ENCODE data around the gene OR5M8. TPM values are rescaled to one million over a fixed set of nuclear protein-coding genes. Genes with fewer than 3 reads are reported as not detected.

Gene OR5M8
- not detected for total RNA-seq
- polyA plus RNA-seq (ENCODE audit: insufficient read length in 2 of 2) = not detected
- long read RNA-seq, donor 1 = 0 reads
- long read RNA-seq, donor 2 = 0 reads
- long read RNA-seq, donor 3 = 0 reads
- long read RNA-seq, donor 4 = 0 reads

- Histone ChIP-seq H3K27ac (ENCODE audit: low read depth, low read length) (no peak within 1 kb of the TSS), H3K36me3 (ENCODE audit: control insufficient read depth, insufficient read depth, low read length) (no peaks in the 10 kb centered on the region), H3K9me3 (ENCODE audit: control insufficient read depth, insufficient read depth, low read length) (no peaks in the 10 kb centered on the region), H3K4me3 (ENCODE audit: low read depth, low read length) (no peak within 1 kb of the TSS), H3K4me1 (ENCODE audit: control insufficient read depth, insufficient read depth, low read length) (no peaks in the 10 kb centered on the region), H3K27me3 (ENCODE audit: control insufficient read depth, insufficient read depth, low read length) (no peaks in the 10 kb centered on the region)
- no peak for DNase-seq (ENCODE audit: low read depth in 4 of 6, low spot score in 6 of 6)
- WGBS (ENCODE audit: insufficient coverage) = 100% methylated on average over 1 of the region's 7 CpGs
Observed at GRCh38 chr11:56491270-56491669, at the start of gene OR5M8. TSS of gene OR5M8 (minus strand) at chr11:56491370. CDS start at chr11:56491370, 0 bp downstream.

- Histone ChIP-seq H3K27ac (ENCODE audit: low read depth, low read length) (no peak overlapping the region), H3K4me1 (ENCODE audit: control insufficient read depth, insufficient read depth, low read length) (no peaks in the 10 kb centered on the region), H3K27me3 (ENCODE audit: control insufficient read depth, insufficient read depth, low read length) (no peaks in the 10 kb centered on the region), H3K9me3 (ENCODE audit: control insufficient read depth, insufficient read depth, low read length) (no peaks in the 10 kb centered on the region), H3K4me3 (ENCODE audit: low read depth, low read length) (no peak overlapping the region), H3K36me3 (ENCODE audit: control insufficient read depth, insufficient read depth, low read length) (no peaks in the 10 kb centered on the region)
- no CpG with 5 or more reads among the region's 3 CpGs for WGBS (ENCODE audit: insufficient coverage)
- DNase-seq (ENCODE audit: low read depth in 4 of 6, low spot score in 6 of 6) = no peak
Observed at GRCh38 chr11:56533054-56533740, 42.0 kb upstream of the OR5M8 start.

- H3K27me3 ChIP-seq (ENCODE audit: control insufficient read depth, insufficient read depth, low read length) = no peaks in the 10 kb centered on the region
- no peaks in the 10 kb centered on the region for H3K9me3 ChIP-seq (ENCODE audit: control insufficient read depth, insufficient read depth, low read length)
- H3K4me1 ChIP-seq (ENCODE audit: control insufficient read depth, insufficient read depth, low read length) = no peaks in the 10 kb centered on the region
- no CpG with 5 or more reads among the region's 2 CpGs for WGBS (ENCODE audit: insufficient coverage)
- no peak overlapping the region for H3K4me3 ChIP-seq (ENCODE audit: low read depth, low read length)
- H3K36me3 ChIP-seq (ENCODE audit: control insufficient read depth, insufficient read depth, low read length) = no peaks in the 10 kb centered on the region
- no peak for DNase-seq (ENCODE audit: low read depth in 4 of 6, low spot score in 6 of 6)
- H3K27ac ChIP-seq (ENCODE audit: low read depth, low read length) = no peak overlapping the region
Observed at GRCh38 chr11:56531856-56532255, 40.7 kb upstream of the OR5M8 start.

- peak in 2 of 6 donors; percentile 2 to 52 for DNase-seq (ENCODE audit: low read depth in 4 of 6, low spot score in 6 of 6)
- no peaks in the 10 kb centered on the region for H3K9me3 ChIP-seq (ENCODE audit: control insufficient read depth, insufficient read depth, low read length)
- H3K27ac ChIP-seq (ENCODE audit: low read depth, low read length) = no peak overlapping the region
- 45% methylated on average over 4 of the region's 5 CpGs for WGBS (ENCODE audit: insufficient coverage)
- H3K36me3 ChIP-seq (ENCODE audit: control insufficient read depth, insufficient read depth, low read length) = no peaks in the 10 kb centered on the region
- H3K4me1 ChIP-seq (ENCODE audit: control insufficient read depth, insufficient read depth, low read length) = no peaks in the 10 kb centered on the region
- no peak overlapping the region for H3K4me3 ChIP-seq (ENCODE audit: low read depth, low read length)
- H3K27me3 ChIP-seq (ENCODE audit: control insufficient read depth, insufficient read depth, low read length) = no peaks in the 10 kb centered on the region
Observed at GRCh38 chr11:56522008-56522407, 30.8 kb upstream of the OR5M8 start.

GRCh38 chr11:56513280-56513679 lies 22.1 kb upstream of the OR5M8 start:
- no peaks in the 10 kb centered on the region for H3K9me3 ChIP-seq (ENCODE audit: control insufficient read depth, insufficient read depth, low read length)
- WGBS (ENCODE audit: insufficient coverage) = no CpG with 5 or more reads among the region's 1 CpG
- DNase-seq (ENCODE audit: low read depth in 4 of 6, low spot score in 6 of 6) = no peak
- no peaks in the 10 kb centered on the region for H3K4me1 ChIP-seq (ENCODE audit: control insufficient read depth, insufficient read depth, low read length)
- no peak overlapping the region for H3K4me3 ChIP-seq (ENCODE audit: low read depth, low read length)
- H3K36me3 ChIP-seq (ENCODE audit: control insufficient read depth, insufficient read depth, low read length) = no peaks in the 10 kb centered on the region
- H3K27ac ChIP-seq (ENCODE audit: low read depth, low read length) = no peak overlapping the region
- no peaks in the 10 kb centered on the region for H3K27me3 ChIP-seq (ENCODE audit: control insufficient read depth, insufficient read depth, low read length)

- Histone ChIP-seq H3K27me3 (ENCODE audit: control insufficient read depth, insufficient read depth, low read length) (no peaks in the 10 kb centered on the region), H3K4me1 (ENCODE audit: control insufficient read depth, insufficient read depth, low read length) (no peaks in the 10 kb centered on the region), H3K36me3 (ENCODE audit: control insufficient read depth, insufficient read depth, low read length) (no peaks in the 10 kb centered on the region), H3K4me3 (ENCODE audit: low read depth, low read length) (no peak overlapping the region), H3K27ac (ENCODE audit: low read depth, low read length) (no peak overlapping the region), H3K9me3 (ENCODE audit: control insufficient read depth, insufficient read depth, low read length) (no peaks in the 10 kb centered on the region)
- no CpG with 5 or more reads among the region's 1 CpG for WGBS (ENCODE audit: insufficient coverage)
- no peak for DNase-seq (ENCODE audit: low read depth in 4 of 6, low spot score in 6 of 6)
Observed at GRCh38 chr11:56509439-56509838, 18.3 kb upstream of the OR5M8 start.

GRCh38 chr11:56497010-56497409 lies 5.8 kb upstream of the OR5M8 start:
- no peaks in the 10 kb centered on the region for H3K9me3 ChIP-seq (ENCODE audit: control insufficient read depth, insufficient read depth, low read length)
- H3K27me3 ChIP-seq (ENCODE audit: control insufficient read depth, insufficient read depth, low read length) = no peaks in the 10 kb centered on the region
- no peaks in the 10 kb centered on the region for H3K36me3 ChIP-seq (ENCODE audit: control insufficient read depth, insufficient read depth, low read length)
- H3K27ac ChIP-seq (ENCODE audit: low read depth, low read length) = no peak overlapping the region
- DNase-seq (ENCODE audit: low read depth in 4 of 6, low spot score in 6 of 6) = no peak
- WGBS (ENCODE audit: insufficient coverage) = 91% methylated on average over 25 of the region's 28 CpGs
- H3K4me3 ChIP-seq (ENCODE audit: low read depth, low read length) = no peak overlapping the region
- H3K4me1 ChIP-seq (ENCODE audit: control insufficient read depth, insufficient read depth, low read length) = no peaks in the 10 kb centered on the region

- Histone ChIP-seq H3K27ac (ENCODE audit: low read depth, low read length) (no peak overlapping the region), H3K27me3 (ENCODE audit: control insufficient read depth, insufficient read depth, low read length) (no peaks in the 10 kb centered on the region), H3K4me1 (ENCODE audit: control insufficient read depth, insufficient read depth, low read length) (no peaks in the 10 kb centered on the region), H3K36me3 (ENCODE audit: control insufficient read depth, insufficient read depth, low read length) (no peaks in the 10 kb centered on the region), H3K4me3 (ENCODE audit: low read depth, low read length) (no peak overlapping the region), H3K9me3 (ENCODE audit: control insufficient read depth, insufficient read depth, low read length) (no peaks in the 10 kb centered on the region)
- WGBS (ENCODE audit: insufficient coverage) = no CpG with 5 or more reads among the region's 2 CpGs
- DNase-seq (ENCODE audit: low read depth in 4 of 6, low spot score in 6 of 6) = no peak
Observed at GRCh38 chr11:56495117-56495516, 3.9 kb upstream of the OR5M8 start.

GRCh38 chr11:56486801-56487200 lies 4.4 kb downstream of the OR5M8 start:
- Histone ChIP-seq H3K9me3 (ENCODE audit: control insufficient read depth, insufficient read depth, low read length) (no peaks in the 10 kb centered on the region), H3K4me1 (ENCODE audit: control insufficient read depth, insufficient read depth, low read length) (no peaks in the 10 kb centered on the region), H3K4me3 (ENCODE audit: low read depth, low read length) (no peak overlapping the region), H3K36me3 (ENCODE audit: control insufficient read depth, insufficient read depth, low read length) (no peaks in the 10 kb centered on the region), H3K27me3 (ENCODE audit: control insufficient read depth, insufficient read depth, low read length) (no peaks in the 10 kb centered on the region), H3K27ac (ENCODE audit: low read depth, low read length) (no peak overlapping the region)
- DNase-seq (ENCODE audit: low read depth in 4 of 6, low spot score in 6 of 6) = no peak
- WGBS (ENCODE audit: insufficient coverage) = 80% methylated on average over 3 of the region's 3 CpGs

- H3K9me3 ChIP-seq (ENCODE audit: control insufficient read depth, insufficient read depth, low read length) = no peaks in the 10 kb centered on the region
Observed at GRCh38 chr11:56474729-56475235, 16.4 kb downstream of the OR5M8 start.

More at GRCh38 chr11:56474729-56475235, 16.4 kb downstream of the OR5M8 start:
- no CpG with 5 or more reads among the region's 1 CpG for WGBS (ENCODE audit: insufficient coverage)
- no peak overlapping the region for H3K4me3 ChIP-seq (ENCODE audit: low read depth, low read length)
- H3K4me1 ChIP-seq (ENCODE audit: control insufficient read depth, insufficient read depth, low read length) = no peaks in the 10 kb centered on the region
- no peak overlapping the region for H3K27ac ChIP-seq (ENCODE audit: low read depth, low read length)
- no peaks in the 10 kb centered on the region for H3K27me3 ChIP-seq (ENCODE audit: control insufficient read depth, insufficient read depth, low read length)
- H3K36me3 ChIP-seq (ENCODE audit: control insufficient read depth, insufficient read depth, low read length) = no peaks in the 10 kb centered on the region
- no peak for DNase-seq (ENCODE audit: low read depth in 4 of 6, low spot score in 6 of 6)
